CD14-positive monocyte (primary cell): Measurements from ENCODE around the gene PTOV1. TPM values are rescaled to one million over a fixed set of nuclear protein-coding genes. Genes with fewer than 3 reads are reported as not detected.
A peak's percentile ranks its signal among the peaks of the same experiment; 100 is the strongest.

ENCODE experiments used
- DNase-seq, 3 donors: peaks; one replicate each; pipeline ENCODE4 v3.0.0-alpha.2; 2011 to 2022
- H2AFZ ChIP-seq: 2 replicates; pipeline ENCODE4 v1.6.0; 2012; ENCODE audit warnings: mild to moderate bottlenecking, low read depth, low read length, inconsistent platforms; ENCODE audit not compliant: insufficient read depth, poor library complexity, severe bottlenecking
- H3K27ac ChIP-seq, 2 donors: 1 replicate in 1 of 2; 2 replicates in 1 of 2; pipeline ENCODE4 v1.5.1; 2012 to 2013; ENCODE audit warnings: low read length in 2 of 2, control low read depth in 1 of 2, inconsistent platforms in 1 of 2, low read depth in 1 of 2, mild to moderate bottlenecking in 1 of 2
- H3K27me3 ChIP-seq, 2 donors: one replicate each; pipeline versions ENCODE4 v1.6.0 to v1.6.1; 2011 to 2013; ENCODE audit warnings: low read length in 2 of 2; ENCODE audit not compliant: control insufficient read depth in 2 of 2, insufficient read depth in 2 of 2
- H3K36me3 ChIP-seq, 2 donors: replicated peaks in 1 of 2; 1 replicate in 1 of 2; 2 replicates in 1 of 2; pipeline versions ENCODE4 v1.5.1 to v1.6.1; 2012 to 2013; ENCODE audit warnings: low read length in 2 of 2, control low read depth in 1 of 2, inconsistent platforms in 1 of 2, mild to moderate bottlenecking in 1 of 2; ENCODE audit not compliant: insufficient read depth in 2 of 2, control insufficient read depth in 1 of 2
- H3K4me1 ChIP-seq, 2 donors: 1 replicate in 1 of 2; 2 replicates in 1 of 2; pipeline versions ENCODE4 v1.5.1 to v1.6.1; 2012 to 2013; ENCODE audit warnings: low read length in 2 of 2, control low read depth in 1 of 2, inconsistent platforms in 1 of 2, mild to moderate bottlenecking in 1 of 2, moderate library complexity in 1 of 2; ENCODE audit not compliant: insufficient read depth in 2 of 2, control insufficient read depth in 1 of 2
- H3K4me2 ChIP-seq: replicated peaks from 2 replicates; pipeline ENCODE3; 2012; ENCODE audit warnings: low read length, moderate library complexity, mild to moderate bottlenecking; ENCODE audit not compliant: poor library complexity, severe bottlenecking; ENCODE audit errors: extremely low read depth
- H3K4me3 ChIP-seq, 3 experiments: fragments of 200-600 bp in 1 of 3; sonication (generic) in 1 of 3; replicated peaks in 1 of 3; 1 replicate in 2 of 3; 2 replicates in 1 of 3; pipeline ENCODE4 v1.5.1; 2011 to 2013; ENCODE audit warnings: low read length in 3 of 3, mild to moderate bottlenecking in 3 of 3, control low read depth in 2 of 3, low read depth in 2 of 3, inconsistent platforms in 1 of 3, moderate library complexity in 1 of 3
- H3K79me2 ChIP-seq: 2 replicates; pipeline ENCODE4 v1.6.0; 2012; ENCODE audit warnings: mild to moderate bottlenecking, control low read depth, inconsistent platforms, low read length, moderate library complexity; ENCODE audit not compliant: insufficient read depth
- H3K9ac ChIP-seq: 2 replicates; pipeline ENCODE4 v1.6.0; 2017; ENCODE audit warnings: low read length, mild to moderate bottlenecking; ENCODE audit not compliant: insufficient read depth, poor library complexity, severe bottlenecking
- H3K9me3 ChIP-seq, 2 donors: replicated peaks in 1 of 2; 1 replicate in 1 of 2; 2 replicates in 1 of 2; pipeline versions ENCODE4 v1.5.1 to v1.6.1; 2012 to 2013; ENCODE audit warnings: low read length in 2 of 2, control low read depth in 1 of 2; ENCODE audit not compliant: control insufficient read depth in 1 of 2, insufficient read depth in 1 of 2
- H4K20me1 ChIP-seq: 2 replicates; pipeline ENCODE4 v1.6.0; 2012; ENCODE audit warnings: mild to moderate bottlenecking, low read length, control low read depth, moderate library complexity; ENCODE audit not compliant: insufficient read depth
- H3K27ac Mint-ChIP-seq, 7 donors: one replicate each; pipeline ENCODE4 v1.8.0; 2020; ENCODE audit warnings: mild to moderate bottlenecking in 7 of 7, mixed read lengths in 7 of 7, moderate library complexity in 6 of 7, inconsistent platforms in 2 of 7
- H3K27me3 Mint-ChIP-seq, 3 donors: one replicate each; pipeline ENCODE4 v1.8.0; 2021 to 2022; ENCODE audit warnings: low read depth in 3 of 3, mild to moderate bottlenecking in 3 of 3, mixed read lengths in 3 of 3, moderate library complexity in 3 of 3, inconsistent platforms in 1 of 3
- H3K36me3 Mint-ChIP-seq, 2 donors: one replicate each; pipeline ENCODE4 v1.8.0; 2020; ENCODE audit warnings: mixed read lengths in 2 of 2, inconsistent platforms in 1 of 2, mild to moderate bottlenecking in 1 of 2
- H3K4me1 Mint-ChIP-seq: one replicate; pipeline ENCODE4 v1.8.0; 2020; ENCODE audit warnings: mild to moderate bottlenecking, mixed read lengths
- H3K4me3 Mint-ChIP-seq, 2 donors: one replicate each; pipeline ENCODE4 v1.8.0; 2020; ENCODE audit warnings: mild to moderate bottlenecking in 2 of 2, mixed read lengths in 2 of 2, moderate library complexity in 1 of 2
- H3K9me3 Mint-ChIP-seq, 7 donors: one replicate each; pipeline ENCODE4 v1.8.0; 2020 to 2022; ENCODE audit warnings: mixed read lengths in 7 of 7, mild to moderate bottlenecking in 6 of 7, moderate library complexity in 6 of 7, inconsistent platforms in 2 of 7
- CTCF ChIP-seq: fragments of 200-600 bp; IDR thresholded peaks from one replicate; pipeline ENCODE4 v1.8.0; 2022; ENCODE audit warnings: antibody characterized with exemption, mild to moderate bottlenecking
- WGBS: methylation state at CpG from one replicate; pipeline ENCODE4 v1.1.5; 2013; ENCODE audit warnings: missing lambda C conversion rate; ENCODE audit not compliant: insufficient coverage; 5-methylcytosine and 5-hydroxymethylcytosine counted together
- intact Hi-C, 2 donors: fragments of 100-400 bp; cut with micrococcal nuclease; formaldehyde crosslinking; loops; one replicate each; pipeline versions ENCODE4 v1.15.0 to v1.15.1; 2023
- polyA plus RNA-seq, 3 donors: library from polyadenylated mRNA; depleted of rRNA in 1 of 3; unstranded in 2 of 3; stranded (reverse) in 1 of 3; fragments of 300-500 nt in 2 of 3; fragments of >200 nt in 1 of 3; fragmentation: Illumina TruSeq in 2 of 3; gene quantifications; 1 replicate in 2 of 3; 2 replicates in 1 of 3; pipeline ENCODE4 v1.2.3, GENCODE V29; 2012 to 2021

PTOV1 gene
- polyA plus RNA-seq, 3 donors, result 18.3 to 67.9 (median 31.2) TPM

- DNase-seq, result no peak
- Histone ChIP-seq H3K36me3 (peaks cover 51 to 58% of the 10 kb centered on the region in 2 donors), H3K27me3 (no peaks in the 10 kb centered on the region), H3K4me3 (no peak overlapping the region), H3K4me2 (no peak overlapping the region), H3K9ac (no peak overlapping the region), H3K4me1 (peaks cover 15 to 18% of the 10 kb centered on the region in 2 donors), H2AFZ (no peak overlapping the region), H4K20me1 (peaks cover 44% of the 10 kb centered on the region), H3K79me2 (peaks cover 8% of the 10 kb centered on the region), H3K27ac (no peak overlapping the region), H3K9me3 (no peaks in the 10 kb centered on the region)
- TF ChIP-seq CTCF, result no peak
- H3K27me3 Mint-ChIP-seq, result peaks cover 0 to 5% (median 2%) of the 10 kb centered on the region in 3 donors
- peaks cover 0 to 4% (median 0%) of the 10 kb centered on the region in 7 donors for H3K9me3 Mint-ChIP-seq
- peak overlapping the region in 1 of 7 donors; percentile 11 for H3K27ac Mint-ChIP-seq
- no peak overlapping the region for H3K4me3 Mint-ChIP-seq
- peaks cover 16% of the 10 kb centered on the region for H3K4me1 Mint-ChIP-seq
- H3K36me3 Mint-ChIP-seq, result peaks cover 67 to 68% of the 10 kb centered on the region in 2 donors
- intact Hi-C loops, result no loop called here
- 98% methylated on average over 11 of the region's 14 CpGs for WGBS
These were observed 31.7 kb downstream of the PTOV1 start for GRCh38 chr19:49882643-49883042.

DNA sequence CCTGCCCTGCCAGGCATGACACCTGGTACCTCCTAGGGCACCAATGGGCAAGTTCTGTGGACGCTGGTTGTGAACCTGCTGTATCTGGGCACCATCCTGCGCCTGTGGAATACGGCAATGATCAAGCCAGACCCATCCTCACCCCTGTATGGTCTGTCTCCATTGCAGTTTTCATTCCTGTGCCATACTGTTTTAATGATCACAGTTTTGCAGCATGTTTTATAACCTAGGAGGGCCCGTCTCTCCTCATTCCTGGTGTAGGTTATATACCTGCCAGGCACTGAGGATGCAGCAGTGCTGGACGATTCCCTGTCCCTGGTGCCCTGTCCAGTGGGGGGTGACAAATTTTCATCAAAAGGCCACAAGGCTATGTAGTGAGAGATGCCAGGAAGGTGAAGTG lies 32.1 kb downstream of the PTOV1 start:
- Histone ChIP-seq H3K9ac (no peak overlapping the region), H2AFZ (no peak overlapping the region), H3K36me3 (peaks cover 51 to 58% of the 10 kb centered on the region in 2 donors), H3K9me3 (no peaks in the 10 kb centered on the region), H3K4me2 (no peak overlapping the region), H3K27me3 (no peaks in the 10 kb centered on the region), H3K27ac (no peak overlapping the region), H3K4me3 (no peak overlapping the region), H3K79me2 (peaks cover 8% of the 10 kb centered on the region), H3K4me1 (peaks cover 13 to 15% of the 10 kb centered on the region in 2 donors), H4K20me1 (peaks cover 44% of the 10 kb centered on the region)
- peaks cover 13% of the 10 kb centered on the region for H3K4me1 Mint-ChIP-seq
- peaks cover 0 to 5% (median 2%) of the 10 kb centered on the region in 3 donors for H3K27me3 Mint-ChIP-seq
- intact Hi-C loops, result no loop called here
- no peak overlapping the region for H3K4me3 Mint-ChIP-seq
- no peak overlapping the region for H3K27ac Mint-ChIP-seq
- 97% methylated on average over 5 of the region's 5 CpGs for WGBS
- H3K9me3 Mint-ChIP-seq, result peaks cover 0 to 4% (median 0%) of the 10 kb centered on the region in 7 donors
- peaks cover 70 to 71% of the 10 kb centered on the region in 2 donors for H3K36me3 Mint-ChIP-seq
- TF ChIP-seq CTCF, result no peak
- DNase-seq, result no peak
